ENCODE results near the gene LMF1.

DNA sequence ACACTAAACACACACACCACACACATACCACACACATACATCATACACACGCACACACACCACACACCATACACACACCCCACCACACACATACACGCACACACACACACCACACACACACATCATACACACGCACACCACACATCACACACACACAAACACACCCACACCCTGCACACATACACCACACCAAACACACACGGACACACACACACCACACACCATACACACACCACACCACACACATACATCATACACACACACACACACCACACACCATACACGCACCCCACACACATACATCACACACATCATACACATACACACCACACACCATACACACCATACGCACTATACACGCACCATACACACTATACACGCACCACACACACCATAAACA, 7.1 kb upstream of the LMF1 start:
- no peak for TF ChIP-seq CTCF (IDR thresholded peaks at IDR 0.05 in 4 of 5, conservative IDR thresholded peaks at IDR 0.05 in 1 of 5)
- no peak for TF ChIP-seq POLR2A (IDR thresholded peaks at IDR 0.05)
